Suprapubic skin (tissue), 4 donors: ENCODE measurements around the gene USP20. TPM values are rescaled to one million over a fixed set of nuclear protein-coding genes. Genes with fewer than 3 reads are reported as not detected.

Experiments used
- DNase-seq, 2 donors: peaks; one replicate each; pipeline ENCODE4 v3.0.0-alpha.2; 2019; ENCODE audit warnings: low spot score in 2 of 2
- H3K27ac ChIP-seq: fragments of 200-600 bp; sonication (generic); one replicate; pipeline ENCODE4 v1.5.1; 2019
- H3K27me3 ChIP-seq: fragments of 200-600 bp; sonication (generic); one replicate; pipeline ENCODE4 v1.5.1; 2019
- H3K36me3 ChIP-seq: fragments of 200-600 bp; sonication (generic); one replicate; pipeline ENCODE4 v1.5.1; 2019
- H3K4me1 ChIP-seq: fragments of 200-600 bp; sonication (generic); one replicate; pipeline ENCODE4 v1.5.1; 2019
- H3K4me3 ChIP-seq: fragments of 200-600 bp; sonication (generic); one replicate; pipeline ENCODE4 v1.5.1; 2019; ENCODE audit warnings: mild to moderate bottlenecking
- H3K9me3 ChIP-seq: fragments of 200-600 bp; sonication (generic); one replicate; pipeline ENCODE4 v1.5.1; 2019
- EP300 ChIP-seq: sonication (generic); formaldehyde crosslinking; IDR thresholded peaks from one replicate; pipeline ENCODE4 v1.6.1; 2017; ENCODE audit warnings: antibody characterized with exemption
- POLR2A ChIP-seq, 2 donors: fragments of 450-650 bp; IDR thresholded peaks; one replicate each; pipeline ENCODE4 v1.6.1; 2017; ENCODE audit warnings: antibody characterized with exemption in 2 of 2, mild to moderate bottlenecking in 2 of 2, moderate library complexity in 2 of 2
- POLR2AphosphoS5 ChIP-seq, 3 donors: sonication (generic); formaldehyde crosslinking; IDR thresholded peaks; one replicate each; pipeline ENCODE4 v1.6.1; 2017; ENCODE audit warnings: antibody characterized with exemption in 3 of 3
- WGBS: methylation state at CpG from one replicate; pipeline ENCODE4 v1.1.5; 2018; 5-methylcytosine and 5-hydroxymethylcytosine counted together
- total RNA-seq, 4 donors: library from RNA; depleted of rRNA; stranded (reverse); fragments of >200 nt; gene quantifications; one replicate each; pipeline ENCODE4 v1.1.0, GENCODE V29; 2016
- TF ChIP-seq, protein P1 (sequence below), 2 donors: fragments of 200-600 bp in 1 of 2; fragments of 450-650 bp in 1 of 2; sonication (generic) in 1 of 2; IDR thresholded peaks; one replicate each; pipeline ENCODE4 v1.5.1; 2016 to 2019; ENCODE audit warnings: antibody characterized with exemption in 2 of 2, mild to moderate bottlenecking in 1 of 2, moderate library complexity in 1 of 2

The USP20 gene
- total RNA-seq, 4 donors from 2014 or later: 22.6 to 51.4 (median 34.4) TPM

DNA sequence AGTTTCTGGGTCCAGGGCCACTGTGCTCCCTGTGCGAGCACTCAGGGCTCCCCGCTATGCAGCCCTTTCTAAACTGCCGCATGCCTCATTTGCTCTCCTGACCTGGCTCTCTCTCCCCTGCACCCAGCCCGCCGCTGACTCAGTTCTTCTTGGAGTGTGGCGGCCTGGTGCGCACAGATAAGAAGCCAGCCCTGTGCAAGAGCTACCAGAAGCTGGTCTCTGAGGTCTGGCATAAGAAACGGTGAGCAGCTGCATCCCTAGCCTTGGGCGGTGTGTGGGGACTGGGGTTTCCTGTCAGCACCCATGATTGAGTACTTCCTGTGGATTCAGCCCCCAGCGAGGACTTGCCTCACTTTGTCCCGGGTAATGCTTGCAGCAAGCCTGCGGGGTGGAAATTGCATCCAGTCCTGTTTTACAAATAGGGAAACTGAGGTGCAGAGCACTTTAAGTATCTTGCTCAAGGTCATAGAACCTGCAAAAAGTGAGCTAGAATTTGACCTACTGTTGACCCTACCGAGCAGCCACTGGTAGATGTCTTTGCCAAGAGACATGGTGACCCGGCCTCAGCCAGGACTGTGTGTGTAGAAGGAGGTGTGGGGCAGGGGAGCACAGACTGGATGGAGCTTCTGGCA is 27.9 kb downstream of the USP20 start:
- no peaks in the 10 kb centered on the region for H3K27me3 ChIP-seq
- no peaks in the 10 kb centered on the region for H3K9me3 ChIP-seq
- DNase-seq: no peak
- WGBS: 65% methylated on average over 14 of the region's 14 CpGs
- H3K27ac ChIP-seq: no peak overlapping the region
- no peak overlapping the region for H3K4me3 ChIP-seq
- peaks cover 68% of the 10 kb centered on the region for H3K36me3 ChIP-seq
- TF ChIP-seq EP300 (no peak), POLR2AphosphoS5 (IDR thresholded peaks at IDR 0.05) (no peak), POLR2A (IDR thresholded peaks at IDR 0.05) (no peak)
- H3K4me1 ChIP-seq: no peaks in the 10 kb centered on the region

DNA sequence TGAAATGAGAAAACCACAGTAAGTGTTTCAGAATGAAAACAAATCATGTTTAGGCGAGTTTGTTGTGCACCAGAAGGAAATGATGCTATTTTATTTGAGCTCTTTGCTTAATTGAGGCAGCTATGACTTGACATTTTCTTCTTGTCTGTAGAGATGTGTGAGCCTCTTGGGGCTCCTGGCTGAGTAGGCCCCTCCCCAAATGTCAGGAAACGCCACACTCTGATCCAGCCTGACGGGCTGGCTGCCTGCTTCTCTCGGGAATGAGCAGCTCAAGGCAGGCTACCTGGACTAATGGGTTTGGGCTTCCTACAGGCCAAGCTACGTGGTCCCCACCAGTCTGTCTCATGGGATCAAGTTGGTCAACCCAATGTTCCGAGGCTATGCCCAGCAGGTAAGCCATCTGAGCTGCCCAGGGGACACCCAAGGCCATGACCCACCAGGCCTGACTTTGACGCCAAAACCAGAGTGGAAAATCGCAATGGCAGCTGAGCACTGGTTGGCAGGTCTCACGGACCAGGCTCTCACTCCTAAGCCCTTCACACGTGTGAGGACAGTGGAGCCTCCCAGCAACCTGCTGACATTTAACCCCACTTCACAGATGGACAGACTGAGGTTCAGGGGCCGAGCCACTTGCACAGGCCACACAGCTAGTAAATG is 29.9 kb downstream of the USP20 start:
- TF ChIP-seq POLR2A (IDR thresholded peaks at IDR 0.05) (no peak), POLR2AphosphoS5 (IDR thresholded peaks at IDR 0.05) (no peak), EP300 (no peak)
- TF ChIP-seq, protein P1, sequence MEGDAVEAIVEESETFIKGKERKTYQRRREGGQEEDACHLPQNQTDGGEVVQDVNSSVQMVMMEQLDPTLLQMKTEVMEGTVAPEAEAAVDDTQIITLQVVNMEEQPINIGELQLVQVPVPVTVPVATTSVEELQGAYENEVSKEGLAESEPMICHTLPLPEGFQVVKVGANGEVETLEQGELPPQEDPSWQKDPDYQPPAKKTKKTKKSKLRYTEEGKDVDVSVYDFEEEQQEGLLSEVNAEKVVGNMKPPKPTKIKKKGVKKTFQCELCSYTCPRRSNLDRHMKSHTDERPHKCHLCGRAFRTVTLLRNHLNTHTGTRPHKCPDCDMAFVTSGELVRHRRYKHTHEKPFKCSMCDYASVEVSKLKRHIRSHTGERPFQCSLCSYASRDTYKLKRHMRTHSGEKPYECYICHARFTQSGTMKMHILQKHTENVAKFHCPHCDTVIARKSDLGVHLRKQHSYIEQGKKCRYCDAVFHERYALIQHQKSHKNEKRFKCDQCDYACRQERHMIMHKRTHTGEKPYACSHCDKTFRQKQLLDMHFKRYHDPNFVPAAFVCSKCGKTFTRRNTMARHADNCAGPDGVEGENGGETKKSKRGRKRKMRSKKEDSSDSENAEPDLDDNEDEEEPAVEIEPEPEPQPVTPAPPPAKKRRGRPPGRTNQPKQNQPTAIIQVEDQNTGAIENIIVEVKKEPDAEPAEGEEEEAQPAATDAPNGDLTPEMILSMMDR (IDR thresholded peaks at IDR 0.05): no peak
- H3K4me1 ChIP-seq: no peaks in the 10 kb centered on the region
- no peaks in the 10 kb centered on the region for H3K9me3 ChIP-seq
- WGBS: 33% methylated on average over 3 of the region's 11 CpGs
- H3K4me3 ChIP-seq: no peak overlapping the region
- no peaks in the 10 kb centered on the region for H3K27me3 ChIP-seq
- H3K27ac ChIP-seq: no peak overlapping the region
- peaks cover 79% of the 10 kb centered on the region for H3K36me3 ChIP-seq
- DNase-seq: no peak

DNA sequence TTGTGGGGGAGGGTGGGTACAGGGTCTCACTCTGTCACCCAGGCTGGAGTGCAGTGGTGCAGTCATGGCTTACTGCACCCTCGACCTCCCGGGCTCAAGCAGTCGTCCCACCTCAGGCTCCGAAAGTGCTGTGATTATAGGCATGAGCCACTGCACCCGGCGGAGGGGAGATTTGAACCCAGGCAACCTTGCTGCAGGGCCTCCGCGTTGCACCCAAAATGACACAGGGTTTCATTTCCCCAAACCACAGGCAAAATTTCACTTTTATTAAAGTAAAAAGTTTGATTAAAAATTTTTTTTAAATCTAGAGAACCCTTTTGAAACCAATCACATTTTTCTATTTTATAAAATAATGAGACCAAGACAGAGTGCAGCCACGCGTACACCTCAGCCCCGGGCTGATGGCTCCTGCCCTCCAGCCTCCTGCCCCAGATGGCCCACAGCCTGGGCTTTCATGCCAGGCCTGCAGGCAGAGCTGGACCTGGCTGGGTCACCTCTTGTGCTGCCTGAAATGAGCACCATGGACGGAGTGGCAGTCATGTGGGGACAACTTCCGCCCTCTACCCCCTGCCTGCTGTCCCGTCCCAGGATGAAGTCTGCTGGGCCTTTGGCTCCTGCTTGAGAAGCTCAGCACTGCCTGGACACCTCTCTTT is 30.5 kb downstream of the USP20 start:
- WGBS: 82% methylated on average over 12 of the region's 14 CpGs
- TF ChIP-seq, protein P1 (IDR thresholded peaks at IDR 0.05): no peak
- TF ChIP-seq POLR2AphosphoS5 (IDR thresholded peaks at IDR 0.05) (no peak), POLR2A (IDR thresholded peaks at IDR 0.05) (no peak), EP300 (no peak)
- H3K4me1 ChIP-seq: no peaks in the 10 kb centered on the region
- H3K36me3 ChIP-seq: peaks cover 78% of the 10 kb centered on the region
- no peak overlapping the region for H3K27ac ChIP-seq
- no peak for DNase-seq
- no peaks in the 10 kb centered on the region for H3K9me3 ChIP-seq
- H3K4me3 ChIP-seq: no peak overlapping the region
- H3K27me3 ChIP-seq: no peaks in the 10 kb centered on the region

DNA sequence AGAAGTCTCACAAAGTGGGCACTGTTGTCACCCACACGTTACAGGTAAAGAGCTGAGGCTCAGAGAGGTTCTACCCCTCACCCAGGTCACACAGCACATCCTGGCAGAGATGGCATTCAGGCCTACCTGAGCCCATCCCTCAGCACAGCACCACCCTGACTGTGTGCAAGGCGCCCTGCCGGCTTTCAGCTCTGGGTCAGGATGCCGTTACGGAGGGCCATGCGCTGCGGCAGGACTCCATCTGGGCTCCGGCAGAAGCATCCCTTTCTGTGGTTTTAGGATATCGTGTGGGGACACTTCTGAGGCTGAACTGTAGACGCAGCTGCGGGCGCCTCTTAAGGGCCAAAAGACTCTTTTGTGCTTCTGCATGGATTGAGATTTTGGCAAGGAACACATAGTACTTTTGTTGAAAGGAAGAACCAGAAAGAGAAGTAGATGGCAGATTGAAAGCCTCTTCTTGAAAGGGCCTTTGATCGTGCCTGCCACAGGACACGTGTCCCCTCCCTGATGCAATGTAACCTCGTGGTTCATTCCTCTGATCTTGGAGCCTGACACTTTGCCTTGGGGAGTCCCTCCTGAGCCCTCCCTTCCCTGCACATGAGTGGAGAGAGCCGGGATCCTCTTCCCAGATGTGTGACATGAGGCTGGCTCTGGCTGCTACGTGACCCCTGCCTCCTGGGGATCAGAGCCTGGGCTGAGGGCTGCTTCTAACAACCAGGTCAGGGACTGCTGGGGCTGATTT is 31.3 kb downstream of the USP20 start:
- Histone ChIP-seq H3K4me3 (no peak overlapping the region), H3K36me3 (peaks cover 71% of the 10 kb centered on the region), H3K27me3 (no peaks in the 10 kb centered on the region), H3K9me3 (no peaks in the 10 kb centered on the region), H3K27ac (no peak overlapping the region), H3K4me1 (no peaks in the 10 kb centered on the region)
- TF ChIP-seq, protein P1 (IDR thresholded peaks at IDR 0.05): no peak
- no peak for TF ChIP-seq POLR2AphosphoS5 (IDR thresholded peaks at IDR 0.05)
- no peak for TF ChIP-seq POLR2A (IDR thresholded peaks at IDR 0.05)
- TF ChIP-seq EP300: no peak
- WGBS: 68% methylated on average over 7 of the region's 17 CpGs
- no peak for DNase-seq

DNA sequence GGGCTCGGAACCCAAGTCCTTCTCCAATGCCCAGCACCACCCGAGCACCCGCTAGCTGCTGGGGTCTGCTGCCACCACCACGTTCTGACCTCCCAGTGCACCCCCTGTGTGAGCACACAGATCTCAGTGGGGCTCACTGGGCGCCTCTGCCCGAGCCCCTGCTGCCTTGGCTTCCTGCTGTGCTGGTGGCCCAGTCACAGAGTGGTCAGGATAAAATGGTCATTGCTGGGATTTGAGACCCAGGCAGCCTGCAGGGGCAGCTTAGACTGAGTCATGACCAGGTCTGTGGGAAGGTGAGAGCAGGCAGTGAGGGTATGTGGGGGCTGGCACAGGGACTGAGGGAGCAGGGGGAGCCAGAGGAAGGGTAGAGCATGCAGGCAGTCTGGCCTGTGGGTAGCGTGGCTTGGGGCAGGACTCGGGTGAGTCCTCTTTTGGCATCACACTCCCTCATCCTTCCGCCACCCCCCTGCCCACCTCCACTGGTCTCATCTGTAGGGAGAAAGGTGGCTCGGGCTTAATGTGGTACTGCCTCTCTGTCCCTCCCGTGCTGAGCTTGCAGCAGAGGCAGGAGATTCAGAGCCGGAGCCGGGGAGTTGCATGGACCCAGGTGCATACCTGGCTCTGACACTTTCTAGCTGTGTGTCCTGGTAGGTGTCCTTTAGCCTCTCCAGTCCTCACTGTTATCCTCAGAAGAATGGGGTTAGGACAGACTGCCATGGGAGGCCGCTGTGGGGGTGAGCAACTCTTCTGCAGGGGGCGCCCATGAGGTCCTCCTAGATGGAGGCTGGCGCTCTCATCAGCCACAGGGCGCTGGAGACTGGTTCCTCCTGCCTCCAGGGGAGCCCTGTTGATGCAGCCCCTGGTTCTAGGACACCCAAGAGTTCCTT is 32.1 kb downstream of the USP20 start:
- DNase-seq: no peak
- H3K9me3 ChIP-seq: no peaks in the 10 kb centered on the region
- 78% methylated on average over 8 of the region's 17 CpGs for WGBS
- no peak overlapping the region for H3K4me3 ChIP-seq
- H3K27me3 ChIP-seq: no peaks in the 10 kb centered on the region
- TF ChIP-seq, protein P1 (IDR thresholded peaks at IDR 0.05): no peak
- H3K36me3 ChIP-seq: peaks cover 63% of the 10 kb centered on the region
- no peaks in the 10 kb centered on the region for H3K4me1 ChIP-seq
- no peak overlapping the region for H3K27ac ChIP-seq
